ENCODE measurements around the gene FCRLA.

DNA sequence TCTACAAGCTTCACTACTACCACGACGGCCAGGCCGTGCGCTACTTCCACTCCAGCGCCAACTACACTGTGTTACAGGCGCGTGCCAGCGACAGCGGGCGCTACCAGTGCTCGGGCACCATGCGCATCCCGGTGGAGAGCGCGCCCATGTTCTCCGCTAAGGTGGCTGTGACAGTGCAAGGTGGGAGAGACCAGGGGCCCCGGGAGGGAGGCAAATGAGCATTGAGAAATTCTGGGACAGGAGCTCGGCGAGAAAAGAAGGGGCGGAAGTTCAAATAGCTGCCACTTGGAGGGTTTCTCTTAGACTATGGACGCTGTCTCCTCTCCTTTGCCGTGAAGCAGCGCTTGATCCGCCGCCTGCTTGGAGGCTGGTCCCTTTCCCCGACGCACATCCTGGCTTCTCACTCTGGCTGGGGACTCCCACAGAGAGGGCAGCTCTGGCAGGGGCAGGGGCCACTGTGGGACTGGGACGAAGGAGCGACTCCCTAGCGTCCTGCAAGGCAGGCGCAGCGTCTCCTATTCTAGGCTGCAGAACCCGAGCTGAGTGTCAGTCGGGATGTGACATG is 19.0 kb downstream of the FCRLA start:
- TF ChIP-seq, protein P1, sequence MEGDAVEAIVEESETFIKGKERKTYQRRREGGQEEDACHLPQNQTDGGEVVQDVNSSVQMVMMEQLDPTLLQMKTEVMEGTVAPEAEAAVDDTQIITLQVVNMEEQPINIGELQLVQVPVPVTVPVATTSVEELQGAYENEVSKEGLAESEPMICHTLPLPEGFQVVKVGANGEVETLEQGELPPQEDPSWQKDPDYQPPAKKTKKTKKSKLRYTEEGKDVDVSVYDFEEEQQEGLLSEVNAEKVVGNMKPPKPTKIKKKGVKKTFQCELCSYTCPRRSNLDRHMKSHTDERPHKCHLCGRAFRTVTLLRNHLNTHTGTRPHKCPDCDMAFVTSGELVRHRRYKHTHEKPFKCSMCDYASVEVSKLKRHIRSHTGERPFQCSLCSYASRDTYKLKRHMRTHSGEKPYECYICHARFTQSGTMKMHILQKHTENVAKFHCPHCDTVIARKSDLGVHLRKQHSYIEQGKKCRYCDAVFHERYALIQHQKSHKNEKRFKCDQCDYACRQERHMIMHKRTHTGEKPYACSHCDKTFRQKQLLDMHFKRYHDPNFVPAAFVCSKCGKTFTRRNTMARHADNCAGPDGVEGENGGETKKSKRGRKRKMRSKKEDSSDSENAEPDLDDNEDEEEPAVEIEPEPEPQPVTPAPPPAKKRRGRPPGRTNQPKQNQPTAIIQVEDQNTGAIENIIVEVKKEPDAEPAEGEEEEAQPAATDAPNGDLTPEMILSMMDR (IDR thresholded peaks at IDR 0.05), result peak; percentile 54
- TF ChIP-seq, protein P2, sequence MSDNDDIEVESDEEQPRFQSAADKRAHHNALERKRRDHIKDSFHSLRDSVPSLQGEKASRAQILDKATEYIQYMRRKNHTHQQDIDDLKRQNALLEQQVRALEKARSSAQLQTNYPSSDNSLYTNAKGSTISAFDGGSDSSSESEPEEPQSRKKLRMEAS (IDR thresholded peaks at IDR 0.05; ENCODE audit: low read depth), result peak; percentile 52
- TF ChIP-seq RAD21 (IDR thresholded peaks at IDR 0.05; ENCODE audit: low read length) (no peak), RXRA (IDR thresholded peaks at IDR 0.05; ENCODE audit: borderline replicate concordance, low read depth) (no peak), POLR2AphosphoS5 (IDR thresholded peaks at IDR 0.05; ENCODE audit: low read depth, low read length) (no peak), GATA2 (CRISPR knock-in tag; IDR thresholded peaks at IDR 0.05) (no peak), EP300 (IDR thresholded peaks at IDR 0.05; ENCODE audit: borderline replicate concordance in 1 of 2, low read depth in 1 of 2, low read length in 1 of 2) (no peak), NFIC (IDR thresholded peaks at IDR 0.05; ENCODE audit: borderline replicate concordance) (no peak)
- TF ChIP-seq, protein P3, sequence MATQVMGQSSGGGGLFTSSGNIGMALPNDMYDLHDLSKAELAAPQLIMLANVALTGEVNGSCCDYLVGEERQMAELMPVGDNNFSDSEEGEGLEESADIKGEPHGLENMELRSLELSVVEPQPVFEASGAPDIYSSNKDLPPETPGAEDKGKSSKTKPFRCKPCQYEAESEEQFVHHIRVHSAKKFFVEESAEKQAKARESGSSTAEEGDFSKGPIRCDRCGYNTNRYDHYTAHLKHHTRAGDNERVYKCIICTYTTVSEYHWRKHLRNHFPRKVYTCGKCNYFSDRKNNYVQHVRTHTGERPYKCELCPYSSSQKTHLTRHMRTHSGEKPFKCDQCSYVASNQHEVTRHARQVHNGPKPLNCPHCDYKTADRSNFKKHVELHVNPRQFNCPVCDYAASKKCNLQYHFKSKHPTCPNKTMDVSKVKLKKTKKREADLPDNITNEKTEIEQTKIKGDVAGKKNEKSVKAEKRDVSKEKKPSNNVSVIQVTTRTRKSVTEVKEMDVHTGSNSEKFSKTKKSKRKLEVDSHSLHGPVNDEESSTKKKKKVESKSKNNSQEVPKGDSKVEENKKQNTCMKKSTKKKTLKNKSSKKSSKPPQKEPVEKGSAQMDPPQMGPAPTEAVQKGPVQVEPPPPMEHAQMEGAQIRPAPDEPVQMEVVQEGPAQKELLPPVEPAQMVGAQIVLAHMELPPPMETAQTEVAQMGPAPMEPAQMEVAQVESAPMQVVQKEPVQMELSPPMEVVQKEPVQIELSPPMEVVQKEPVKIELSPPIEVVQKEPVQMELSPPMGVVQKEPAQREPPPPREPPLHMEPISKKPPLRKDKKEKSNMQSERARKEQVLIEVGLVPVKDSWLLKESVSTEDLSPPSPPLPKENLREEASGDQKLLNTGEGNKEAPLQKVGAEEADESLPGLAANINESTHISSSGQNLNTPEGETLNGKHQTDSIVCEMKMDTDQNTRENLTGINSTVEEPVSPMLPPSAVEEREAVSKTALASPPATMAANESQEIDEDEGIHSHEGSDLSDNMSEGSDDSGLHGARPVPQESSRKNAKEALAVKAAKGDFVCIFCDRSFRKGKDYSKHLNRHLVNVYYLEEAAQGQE (IDR thresholded peaks at IDR 0.05; ENCODE audit: low read depth, low read length), result no peak
- TF ChIP-seq, protein P4, sequence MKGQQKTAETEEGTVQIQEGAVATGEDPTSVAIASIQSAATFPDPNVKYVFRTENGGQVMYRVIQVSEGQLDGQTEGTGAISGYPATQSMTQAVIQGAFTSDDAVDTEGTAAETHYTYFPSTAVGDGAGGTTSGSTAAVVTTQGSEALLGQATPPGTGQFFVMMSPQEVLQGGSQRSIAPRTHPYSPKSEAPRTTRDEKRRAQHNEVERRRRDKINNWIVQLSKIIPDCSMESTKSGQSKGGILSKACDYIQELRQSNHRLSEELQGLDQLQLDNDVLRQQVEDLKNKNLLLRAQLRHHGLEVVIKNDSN (IDR thresholded peaks at IDR 0.05; ENCODE audit: borderline replicate concordance, low read depth), result no peak

All from SK-N-SH (cell line).